ENCODE measurements around the gene TRAK1. TPM values are rescaled to one million over a fixed set of nuclear protein-coding genes. Genes with fewer than 3 reads are reported as not detected.

TRAK1 gene
- total and polyA plus RNA-seq, 2 experiments from 2014 or later: 19.0 to 28.8 TPM

DNA sequence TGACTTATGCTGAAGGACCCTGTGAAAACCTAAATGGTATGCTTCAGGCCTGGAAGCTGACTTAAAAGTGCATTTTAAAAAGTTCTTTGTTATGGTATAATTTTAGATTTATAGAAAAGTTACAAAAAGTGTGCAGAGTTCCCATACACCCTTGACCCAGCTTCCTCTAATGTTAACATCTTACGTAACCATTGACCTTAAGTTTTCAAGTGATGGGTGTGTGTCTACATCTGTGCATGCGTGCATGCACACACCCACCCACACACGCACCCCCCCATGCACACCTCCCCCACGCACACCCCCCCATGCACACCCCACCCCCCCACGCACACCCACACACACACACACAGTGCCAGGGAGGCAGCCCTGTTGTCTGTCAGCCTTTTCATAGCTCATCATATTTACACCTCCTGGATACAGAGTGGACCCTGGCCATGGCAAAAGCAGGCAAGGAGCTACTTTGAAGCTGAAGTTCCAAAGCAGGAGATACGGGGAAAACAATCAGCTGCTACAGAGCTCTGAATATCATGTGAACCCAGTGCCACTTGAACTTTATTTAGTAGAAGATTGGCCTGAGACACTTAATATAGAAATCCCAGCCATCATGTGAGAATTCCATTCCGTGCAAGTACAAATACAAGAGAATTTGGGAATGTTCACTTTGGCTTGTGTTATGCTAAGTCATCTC lies 30.0 kb upstream of the TRAK1 start:
- 77% methylated on average over 5 of the region's 7 CpGs for WGBS (ENCODE audit: low lambda C conversion rate, missing lambda C conversion rate)
- no peak overlapping the region for H2AFZ ChIP-seq
- no peaks in the 10 kb centered on the region for H4K20me1 ChIP-seq (ENCODE audit: insufficient read depth, poor library complexity, severe bottlenecking)
- no peaks in the 10 kb centered on the region for H3K9me2 ChIP-seq (replicated peaks; ENCODE audit: insufficient read depth)
- no peak for TF ChIP-seq CTCF (IDR thresholded peaks at IDR 0.05; ENCODE audit: poor library complexity)
- no peaks in the 10 kb centered on the region for H3K27me3 ChIP-seq
- H3K4me3 ChIP-seq: no peak overlapping the region
- DNase-seq (ENCODE audit: low spot score): no peak
- no peaks in the 10 kb centered on the region for H3K36me3 ChIP-seq (replicated peaks; ENCODE audit: insufficient read depth, low read depth)
- H3K4me2 ChIP-seq: no peak overlapping the region
- H3K4me1 ChIP-seq (ENCODE audit: insufficient read depth): peaks cover 9% of the 10 kb centered on the region
- peaks cover 51% of the 10 kb centered on the region for H3K79me2 ChIP-seq
- H3K27ac ChIP-seq: no peak overlapping the region
- no peaks in the 10 kb centered on the region for H3K9me3 ChIP-seq (ENCODE audit: low read depth)

- Histone ChIP-seq H3K9me2 (replicated peaks; ENCODE audit: insufficient read depth) (no peaks in the 10 kb centered on the region), H3K4me1 (ENCODE audit: insufficient read depth) (peaks cover 14% of the 10 kb centered on the region), H3K36me3 (replicated peaks; ENCODE audit: insufficient read depth, low read depth) (no peaks in the 10 kb centered on the region), H3K4me2 (no peak overlapping the region), H2AFZ (no peak overlapping the region), H3K27ac (no peak overlapping the region), H3K4me3 (no peak overlapping the region), H4K20me1 (ENCODE audit: insufficient read depth, poor library complexity, severe bottlenecking) (no peaks in the 10 kb centered on the region), H3K9me3 (ENCODE audit: low read depth) (no peaks in the 10 kb centered on the region), H3K79me2 (peaks cover 45% of the 10 kb centered on the region), H3K27me3 (no peaks in the 10 kb centered on the region)
- 60% methylated on average over 6 of the region's 6 CpGs for WGBS (ENCODE audit: low lambda C conversion rate, missing lambda C conversion rate)
- peak; percentile 33 for DNase-seq (ENCODE audit: low spot score)
- TF ChIP-seq CTCF (IDR thresholded peaks at IDR 0.05; ENCODE audit: poor library complexity) (no peak), EZH2phosphoT487 (IDR thresholded peaks at IDR 0.05; ENCODE audit: low read depth, severe bottlenecking, unreplicated experiment) (no peak), EZH2 (IDR thresholded peaks at IDR 0.05; ENCODE audit: borderline replicate concordance) (no peak)
These were observed 29.3 kb upstream of the TRAK1 start for GRCh38 chr3:42061713-42062380.

DNA sequence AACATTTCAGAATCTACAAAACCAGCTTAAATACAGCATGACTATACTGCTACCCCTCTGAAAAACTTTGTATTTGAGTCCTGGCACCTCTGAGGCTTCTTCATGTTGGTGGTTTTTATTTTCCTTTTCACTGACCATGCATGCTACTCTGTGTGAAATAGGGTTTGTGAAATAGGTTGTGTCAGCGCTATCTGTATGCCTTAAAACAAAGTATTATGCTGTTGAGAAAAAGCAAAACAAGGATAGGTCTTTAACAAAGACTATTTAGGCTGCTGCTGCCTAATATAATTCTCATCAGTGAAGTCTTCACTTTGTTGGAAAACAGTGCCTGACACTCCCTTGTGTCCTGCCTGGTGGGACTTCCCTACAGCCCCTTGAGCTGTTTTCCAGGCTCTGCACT lies 28.7 kb upstream of the TRAK1 start:
- H3K4me2 ChIP-seq: no peak overlapping the region

More for the DNA sequence above, 28.7 kb upstream of the TRAK1 start:
- WGBS (ENCODE audit: low lambda C conversion rate, missing lambda C conversion rate): 100% methylated on average over 1 of the region's 1 CpG
- Histone ChIP-seq H3K27ac (no peak overlapping the region), H3K4me1 (ENCODE audit: insufficient read depth) (peaks cover 17% of the 10 kb centered on the region), H3K9me3 (ENCODE audit: low read depth) (no peaks in the 10 kb centered on the region), H3K27me3 (no peaks in the 10 kb centered on the region), H3K9me2 (replicated peaks; ENCODE audit: insufficient read depth) (no peaks in the 10 kb centered on the region), H3K79me2 (peaks cover 40% of the 10 kb centered on the region), H3K36me3 (replicated peaks; ENCODE audit: insufficient read depth, low read depth) (no peaks in the 10 kb centered on the region), H2AFZ (no peak overlapping the region), H3K4me3 (no peak overlapping the region), H4K20me1 (ENCODE audit: insufficient read depth, poor library complexity, severe bottlenecking) (no peaks in the 10 kb centered on the region)
- DNase-seq (ENCODE audit: low spot score): no peak
- TF ChIP-seq EZH2 (IDR thresholded peaks at IDR 0.05; ENCODE audit: borderline replicate concordance) (no peak), EZH2phosphoT487 (IDR thresholded peaks at IDR 0.05; ENCODE audit: low read depth, severe bottlenecking, unreplicated experiment) (no peak), CTCF (IDR thresholded peaks at IDR 0.05; ENCODE audit: poor library complexity) (no peak)
